Erythroblast (primary cell): ENCODE data around the gene OR51B5.
"Not testable (repeated sequence)": the region's sequence is repeated elsewhere in the genome, so short reads cannot be mapped to it uniquely, and the experiment has no call there.

Experiments used
- GATA1 ChIP-seq: IDR thresholded peaks from 2 replicates; pipeline ENCODE4 v1.6.1; 2011; ENCODE audit warnings: low read depth, mild to moderate bottlenecking, control low read depth, low read length, moderate library complexity
- POLR2A ChIP-seq: IDR thresholded peaks from 2 replicates; pipeline ENCODE4 v1.6.1; 2011; ENCODE audit warnings: mild to moderate bottlenecking, low read length

DNA sequence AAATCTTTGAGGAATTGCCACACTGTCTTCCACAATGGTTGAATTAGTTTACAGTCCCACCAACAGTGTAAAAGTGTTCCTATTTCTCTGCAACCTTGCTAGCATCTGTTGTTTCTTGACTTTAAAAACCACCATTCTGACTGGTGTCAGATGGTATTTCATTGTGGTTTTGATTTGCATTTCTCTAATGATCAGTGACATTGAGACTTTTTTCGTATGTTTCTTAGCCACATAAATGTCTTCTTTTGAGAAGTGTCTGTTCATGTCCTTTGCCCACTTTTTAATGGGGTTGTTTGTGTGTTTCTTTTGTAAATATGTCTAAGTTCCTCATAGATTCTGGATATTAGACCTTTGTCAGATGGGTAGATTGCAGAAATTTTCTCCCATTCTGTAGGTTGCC is 6.1 kb downstream of the OR51B5 start:
- TF ChIP-seq POLR2A, GATA1: not testable (repeated sequence)
